Gastroesophageal sphincter (tissue), 4 donors: Measurements from ENCODE around the gene RTCA. TPM values are rescaled to one million over a fixed set of nuclear protein-coding genes. Genes with fewer than 3 reads are reported as not detected.

Experiments used
- ATAC-seq: fragments of 150-250 bp; one replicate; pipeline ENCODE4 v1.9.1; 2016; ENCODE audit warnings: mild to moderate bottlenecking, moderate library complexity
- H3K27ac ChIP-seq, 4 donors: fragments of 200-600 bp; sonication (generic) in 3 of 4; 1 replicate in 3 of 4; 2 replicates in 1 of 4; pipeline ENCODE4 v1.5.1; 2016 to 2019
- H3K27me3 ChIP-seq: fragments of 200-600 bp; sonication (generic); one replicate; pipeline ENCODE4 v1.5.1; 2019
- H3K36me3 ChIP-seq, 2 donors: fragments of 200-600 bp; sonication (generic); one replicate each; pipeline ENCODE4 v1.5.1; 2019; ENCODE audit warnings: control low read depth in 1 of 2
- H3K4me1 ChIP-seq, 3 donors: fragments of 200-600 bp; sonication (generic); 1 replicate in 2 of 3; 2 replicates in 1 of 3; pipeline ENCODE4 v1.5.1; 2016 to 2019; ENCODE audit warnings: control low read depth in 2 of 3
- H3K4me3 ChIP-seq, 2 donors: fragments of 200-600 bp; sonication (generic); one replicate each; pipeline ENCODE4 v1.5.1; 2019; ENCODE audit warnings: mild to moderate bottlenecking in 1 of 2, moderate library complexity in 1 of 2
- H3K9me3 ChIP-seq, 3 donors: fragments of 200-600 bp; sonication (generic); one replicate each; pipeline ENCODE4 v1.5.1; 2017 to 2019; ENCODE audit warnings: control low read depth in 2 of 3
- EP300 ChIP-seq: sonication (generic); formaldehyde crosslinking; IDR thresholded peaks from one replicate; pipeline ENCODE4 v1.6.1; 2017; ENCODE audit warnings: antibody characterized with exemption, mild to moderate bottlenecking
- POLR2A ChIP-seq, 2 donors: fragments of 450-650 bp; IDR thresholded peaks; one replicate each; pipeline ENCODE4 v1.6.1; 2017; ENCODE audit warnings: antibody characterized with exemption in 2 of 2, mild to moderate bottlenecking in 2 of 2, moderate library complexity in 1 of 2
- POLR2AphosphoS5 ChIP-seq: sonication (generic); formaldehyde crosslinking; IDR thresholded peaks from one replicate; pipeline ENCODE4 v1.6.1; 2017; ENCODE audit warnings: antibody characterized with exemption
- WGBS, 2 donors: methylation state at CpG; one replicate each; pipeline ENCODE4 v1.1.5; 2018; ENCODE audit warnings: low coverage in 1 of 2; 5-methylcytosine and 5-hydroxymethylcytosine counted together
- total RNA-seq, 4 donors: library from RNA; depleted of rRNA; stranded (reverse); fragments of >200 nt; gene quantifications; one replicate each; pipeline ENCODE4 v1.1.0, GENCODE V29; 2016
- TF ChIP-seq, protein P1 (sequence below), 4 experiments: fragments of 200-600 bp in 2 of 4; fragments of 450-650 bp in 2 of 4; sonication (generic) in 1 of 4; IDR thresholded peaks; one replicate each; pipeline ENCODE4 v1.5.1; 2017 to 2019; ENCODE audit warnings: antibody characterized with exemption in 4 of 4, mild to moderate bottlenecking in 2 of 4, moderate library complexity in 2 of 4

RTCA gene
- total RNA-seq, 4 donors from 2014 or later, result 13.2 to 27.1 (median 17.7) TPM

DNA sequence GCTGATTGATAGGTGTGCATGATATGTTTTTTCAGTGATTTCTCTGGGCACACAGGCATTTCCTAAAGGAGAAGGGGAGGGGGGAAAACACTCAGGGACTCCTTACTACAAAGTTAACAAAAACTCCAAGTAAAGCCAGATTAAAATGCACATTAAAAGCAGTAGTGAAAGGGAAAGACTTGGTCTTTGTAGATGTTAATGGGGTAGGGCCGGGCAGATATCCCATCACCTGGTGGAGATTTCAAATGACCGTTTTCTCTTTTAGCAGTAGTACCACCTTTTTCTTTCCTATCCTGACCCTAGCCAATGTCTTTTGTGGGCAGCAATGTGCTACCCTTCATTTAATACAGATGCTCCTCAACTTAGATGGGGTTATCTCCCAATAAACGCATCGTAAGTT, 32.5 kb downstream of the RTCA start:
- Histone ChIP-seq H3K4me3 (no peak overlapping the region), H3K27me3 (no peaks in the 10 kb centered on the region), H3K27ac (no peak overlapping the region), H3K9me3 (no peaks in the 10 kb centered on the region), H3K4me1 (no peaks in the 10 kb centered on the region), H3K36me3 (peaks cover 0 to 16% of the 10 kb centered on the region in 2 donors)
- 87 to 98% methylated on average over 4 of the region's 4 CpGs for WGBS, 2 donors
- ATAC-seq, result no peak
- TF ChIP-seq POLR2A (IDR thresholded peaks at IDR 0.05) (no peak), POLR2AphosphoS5 (no peak), EP300 (no peak)
- TF ChIP-seq, protein P1, sequence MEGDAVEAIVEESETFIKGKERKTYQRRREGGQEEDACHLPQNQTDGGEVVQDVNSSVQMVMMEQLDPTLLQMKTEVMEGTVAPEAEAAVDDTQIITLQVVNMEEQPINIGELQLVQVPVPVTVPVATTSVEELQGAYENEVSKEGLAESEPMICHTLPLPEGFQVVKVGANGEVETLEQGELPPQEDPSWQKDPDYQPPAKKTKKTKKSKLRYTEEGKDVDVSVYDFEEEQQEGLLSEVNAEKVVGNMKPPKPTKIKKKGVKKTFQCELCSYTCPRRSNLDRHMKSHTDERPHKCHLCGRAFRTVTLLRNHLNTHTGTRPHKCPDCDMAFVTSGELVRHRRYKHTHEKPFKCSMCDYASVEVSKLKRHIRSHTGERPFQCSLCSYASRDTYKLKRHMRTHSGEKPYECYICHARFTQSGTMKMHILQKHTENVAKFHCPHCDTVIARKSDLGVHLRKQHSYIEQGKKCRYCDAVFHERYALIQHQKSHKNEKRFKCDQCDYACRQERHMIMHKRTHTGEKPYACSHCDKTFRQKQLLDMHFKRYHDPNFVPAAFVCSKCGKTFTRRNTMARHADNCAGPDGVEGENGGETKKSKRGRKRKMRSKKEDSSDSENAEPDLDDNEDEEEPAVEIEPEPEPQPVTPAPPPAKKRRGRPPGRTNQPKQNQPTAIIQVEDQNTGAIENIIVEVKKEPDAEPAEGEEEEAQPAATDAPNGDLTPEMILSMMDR (IDR thresholded peaks at IDR 0.05), result no peak

DNA sequence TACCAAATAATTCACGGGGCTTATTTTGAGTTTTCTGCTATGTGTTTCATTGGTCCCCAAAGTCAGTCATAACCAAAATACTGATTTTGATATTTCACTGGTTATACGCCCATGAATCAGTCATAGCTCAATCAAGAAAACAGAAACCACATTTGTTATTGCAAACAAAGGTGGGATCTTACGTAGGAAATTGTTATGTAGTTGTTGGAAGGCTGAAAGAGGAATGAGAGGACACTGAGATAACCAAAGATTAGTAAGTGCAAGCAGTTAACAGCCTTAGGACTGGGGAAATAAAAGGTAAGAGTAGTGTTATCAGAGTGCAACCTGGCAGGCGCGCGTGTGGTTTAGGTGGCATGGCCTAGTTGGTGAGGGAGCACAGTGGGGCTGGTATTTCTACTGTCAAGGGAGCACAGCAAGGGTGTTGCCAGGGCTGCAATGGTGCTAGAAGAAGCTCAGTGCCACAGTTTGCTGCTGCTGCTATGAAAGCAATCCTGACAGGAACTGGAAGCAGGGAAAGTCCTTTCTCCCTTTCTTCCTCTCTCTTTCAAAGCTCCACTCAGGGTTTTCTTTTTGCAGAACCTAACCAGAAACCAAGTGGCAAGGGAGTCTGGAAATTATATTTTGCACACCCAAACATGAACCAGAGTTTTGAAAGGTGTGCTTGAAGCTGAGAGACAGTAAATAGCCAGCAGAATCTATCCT, 33.7 kb downstream of the RTCA start:
- H3K27ac ChIP-seq, result no peak overlapping the region
- peaks cover 0 to 6% of the 10 kb centered on the region in 2 donors for H3K36me3 ChIP-seq
- TF ChIP-seq POLR2AphosphoS5 (no peak), POLR2A (IDR thresholded peaks at IDR 0.05) (no peak), EP300 (no peak)
- TF ChIP-seq, protein P1 (IDR thresholded peaks at IDR 0.05), result no peak
- 80 to 92% methylated on average over 4 to 6 of the region's 6 CpGs for WGBS, 2 donors
- no peaks in the 10 kb centered on the region for H3K4me1 ChIP-seq
- no peak for ATAC-seq
- H3K9me3 ChIP-seq, result no peaks in the 10 kb centered on the region
- H3K4me3 ChIP-seq, result no peak overlapping the region
- H3K27me3 ChIP-seq, result no peaks in the 10 kb centered on the region

GRCh38 chr1:100300691-100301090, 34.7 kb downstream of the RTCA start:
- Histone ChIP-seq H3K4me1 (no peaks in the 10 kb centered on the region), H3K36me3 (peaks cover 0 to 4% of the 10 kb centered on the region in 2 donors), H3K27ac (no peak overlapping the region), H3K27me3 (no peaks in the 10 kb centered on the region), H3K9me3 (no peaks in the 10 kb centered on the region), H3K4me3 (no peak overlapping the region)
- TF ChIP-seq EP300, result no peak
- no peak for TF ChIP-seq POLR2A (IDR thresholded peaks at IDR 0.05)
- TF ChIP-seq, protein P1 (IDR thresholded peaks at IDR 0.05), result no peak
- no peak for TF ChIP-seq POLR2AphosphoS5
- no peak for ATAC-seq
- 71 to 96% methylated on average over 5 of the region's 5 CpGs for WGBS, 2 donors

DNA sequence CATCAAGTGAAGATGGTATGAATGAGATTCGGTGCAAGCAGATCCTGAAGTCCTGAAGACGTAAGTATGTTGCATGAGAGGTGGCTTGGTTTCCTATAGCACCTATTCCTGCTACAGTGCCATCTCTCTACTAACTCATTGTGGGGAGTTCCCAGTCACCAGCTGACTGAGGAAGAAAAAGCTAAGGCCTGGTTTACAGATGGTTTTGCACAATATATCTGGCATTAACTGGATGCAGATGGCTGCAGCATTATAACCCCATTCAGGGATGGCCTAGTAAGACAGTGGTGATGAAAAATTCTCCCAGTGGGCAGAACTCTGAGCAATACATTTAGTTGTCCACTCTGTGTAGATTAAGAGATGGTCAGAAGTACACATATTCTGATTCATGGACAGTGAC, 36.7 kb downstream of the RTCA start:
- Histone ChIP-seq H3K27ac (no peak overlapping the region), H3K4me1 (no peaks in the 10 kb centered on the region), H3K9me3 (no peaks in the 10 kb centered on the region), H3K27me3 (no peaks in the 10 kb centered on the region), H3K4me3 (no peak overlapping the region), H3K36me3 (no peaks in the 10 kb centered on the region)
- ATAC-seq, result no peak
- 89 to 92% methylated on average over 2 of the region's 2 CpGs for WGBS, 2 donors
- TF ChIP-seq POLR2AphosphoS5 (no peak), POLR2A (IDR thresholded peaks at IDR 0.05) (no peak), EP300 (no peak)
- TF ChIP-seq, protein P1 (IDR thresholded peaks at IDR 0.05), result no peak

DNA sequence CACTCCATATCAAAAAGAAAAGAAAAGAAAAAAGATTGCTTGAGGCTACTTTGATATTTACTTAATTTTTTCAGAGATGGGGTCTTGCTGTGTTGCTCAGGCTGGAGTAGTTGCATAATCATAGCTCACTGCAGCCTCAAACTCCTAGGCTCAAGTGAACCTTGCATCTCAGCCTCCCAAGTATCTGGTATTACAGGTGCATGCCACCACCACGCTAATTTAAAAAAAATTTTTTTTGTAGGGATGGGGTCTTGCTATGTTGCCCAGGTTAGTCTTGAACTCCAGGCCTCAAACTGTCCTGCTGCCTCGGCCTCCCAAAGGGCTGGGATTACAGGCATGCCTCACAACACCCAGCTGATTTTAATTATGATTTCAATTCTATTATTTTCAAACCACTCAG, 38.2 kb downstream of the RTCA start:
- no peaks in the 10 kb centered on the region for H3K4me1 ChIP-seq
- H3K4me3 ChIP-seq, result no peak overlapping the region
- no peaks in the 10 kb centered on the region for H3K9me3 ChIP-seq
- H3K36me3 ChIP-seq, result no peaks in the 10 kb centered on the region
- no peak overlapping the region for H3K27ac ChIP-seq
- no peak for ATAC-seq
- TF ChIP-seq POLR2AphosphoS5 (no peak), EP300 (no peak), POLR2A (IDR thresholded peaks at IDR 0.05) (no peak)
- TF ChIP-seq, protein P1 (IDR thresholded peaks at IDR 0.05), result no peak
- 78 to 88% methylated on average over 2 of the region's 2 CpGs for WGBS, 2 donors
- H3K27me3 ChIP-seq, result no peaks in the 10 kb centered on the region
